SK-N-SH treated with all-trans-retinoic acid at 6 μM for 48 hours (cell line): Measurements from ENCODE around the gene PRKACA.
"Not testable (repeated sequence)": the region's sequence is repeated elsewhere in the genome, so short reads cannot be mapped to it uniquely, and the experiment has no call there.

Experiments used
- ATAC-seq: fragments of 200-7000 bp; cut with Tn5 transposase; 3 replicates; pipeline ENCODE4 v1.9.1; 2020; ENCODE audit warnings: mild to moderate bottlenecking, moderate library complexity
- ISL1 ChIP-seq: fragments of 250-450 bp; sonication (Bioruptor Pico); IDR thresholded peaks from 2 replicates; pipeline ENCODE4 v2.1.2; 2022; ENCODE audit warnings: mild to moderate bottlenecking, moderate library complexity
- ZNF8 ChIP-seq: fragments of 450-650 bp; formaldehyde crosslinking; IDR thresholded peaks from 2 replicates; pipeline ENCODE4 v1.5.0; 2020; ENCODE audit warnings: mild to moderate bottlenecking, moderate library complexity
- TF ChIP-seq, protein P1 (sequence below): fragments of 250-450 bp; sonication (Bioruptor Pico); IDR thresholded peaks from 2 replicates; pipeline ENCODE4 v1.5.1; 2020; ENCODE audit warnings: low read depth, mild to moderate bottlenecking, moderate library complexity

The PRKACA gene

DNA sequence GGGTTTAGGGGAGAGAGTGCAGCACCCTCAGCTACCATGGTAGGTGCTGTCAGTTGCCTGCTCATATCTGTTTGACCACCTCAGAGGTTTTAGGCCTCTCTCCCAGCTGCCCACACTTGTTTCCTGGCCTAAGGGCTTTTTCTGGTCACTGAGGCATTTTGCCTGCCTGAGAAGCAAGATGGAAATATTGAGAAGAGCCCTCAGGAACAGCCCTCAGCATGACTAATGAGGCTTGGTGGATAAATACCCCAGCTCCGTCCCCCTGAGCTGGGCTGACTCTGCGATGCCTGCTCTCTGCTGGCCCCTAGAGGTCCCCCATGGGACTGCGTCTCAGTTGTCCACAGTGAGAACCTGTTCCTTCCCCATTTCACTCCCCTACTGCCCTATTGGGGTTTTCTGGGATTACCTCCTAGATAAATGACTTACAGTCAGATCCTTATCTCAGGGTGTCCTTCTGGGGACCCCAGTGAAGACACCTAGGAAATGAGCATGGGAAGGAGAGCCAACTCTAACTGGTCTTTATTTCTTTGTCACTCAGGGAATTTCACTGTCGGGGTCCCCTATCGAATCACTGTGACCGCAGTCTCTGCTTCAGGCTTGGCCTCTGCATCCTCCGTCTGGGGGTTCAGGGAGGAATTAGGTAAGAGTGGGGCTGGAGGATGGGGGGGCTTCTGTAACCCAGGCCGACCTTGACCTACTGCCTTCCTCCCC lies 69.0 kb downstream of the PRKACA start:
- peak; percentile 58; the same call in 2 of the 3 replicates for ATAC-seq
- TF ChIP-seq, protein P1, sequence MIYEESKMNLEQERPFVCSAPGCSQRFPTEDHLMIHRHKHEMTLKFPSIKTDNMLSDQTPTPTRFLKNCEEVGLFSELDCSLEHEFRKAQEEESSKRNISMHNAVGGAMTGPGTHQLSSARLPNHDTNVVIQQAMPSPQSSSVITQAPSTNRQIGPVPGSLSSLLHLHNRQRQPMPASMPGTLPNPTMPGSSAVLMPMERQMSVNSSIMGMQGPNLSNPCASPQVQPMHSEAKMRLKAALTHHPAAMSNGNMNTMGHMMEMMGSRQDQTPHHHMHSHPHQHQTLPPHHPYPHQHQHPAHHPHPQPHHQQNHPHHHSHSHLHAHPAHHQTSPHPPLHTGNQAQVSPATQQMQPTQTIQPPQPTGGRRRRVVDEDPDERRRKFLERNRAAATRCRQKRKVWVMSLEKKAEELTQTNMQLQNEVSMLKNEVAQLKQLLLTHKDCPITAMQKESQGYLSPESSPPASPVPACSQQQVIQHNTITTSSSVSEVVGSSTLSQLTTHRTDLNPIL (CRISPR knock-in tag) = no peak
- TF ChIP-seq ISL1 (CRISPR knock-in tag) (no peak), ZNF8 (CRISPR knock-in tag) (no peak)
- TF ChIP-seq, all 23 proteins: peak for 0

DNA sequence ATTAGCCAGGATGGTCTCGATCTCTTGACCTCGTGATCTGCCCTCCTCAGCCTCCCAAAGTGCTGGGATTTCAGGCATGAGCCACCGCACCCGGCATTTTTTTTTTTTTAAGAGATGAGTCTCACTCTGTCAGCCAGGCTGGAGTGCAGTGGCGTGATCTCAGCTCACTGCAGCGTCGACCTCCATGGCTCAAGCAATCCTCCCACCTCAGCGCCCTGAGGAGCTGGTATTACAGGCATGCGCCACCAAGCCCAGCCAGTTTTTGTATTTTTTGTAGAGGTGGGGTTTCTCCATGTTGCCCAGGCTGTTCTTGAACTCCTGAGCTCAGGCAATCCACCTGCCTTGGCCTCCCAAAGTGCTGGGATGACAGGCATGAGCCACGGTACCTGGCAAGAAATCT lies 69.7 kb downstream of the PRKACA start:
- ATAC-seq = not testable (repeated sequence)

DNA sequence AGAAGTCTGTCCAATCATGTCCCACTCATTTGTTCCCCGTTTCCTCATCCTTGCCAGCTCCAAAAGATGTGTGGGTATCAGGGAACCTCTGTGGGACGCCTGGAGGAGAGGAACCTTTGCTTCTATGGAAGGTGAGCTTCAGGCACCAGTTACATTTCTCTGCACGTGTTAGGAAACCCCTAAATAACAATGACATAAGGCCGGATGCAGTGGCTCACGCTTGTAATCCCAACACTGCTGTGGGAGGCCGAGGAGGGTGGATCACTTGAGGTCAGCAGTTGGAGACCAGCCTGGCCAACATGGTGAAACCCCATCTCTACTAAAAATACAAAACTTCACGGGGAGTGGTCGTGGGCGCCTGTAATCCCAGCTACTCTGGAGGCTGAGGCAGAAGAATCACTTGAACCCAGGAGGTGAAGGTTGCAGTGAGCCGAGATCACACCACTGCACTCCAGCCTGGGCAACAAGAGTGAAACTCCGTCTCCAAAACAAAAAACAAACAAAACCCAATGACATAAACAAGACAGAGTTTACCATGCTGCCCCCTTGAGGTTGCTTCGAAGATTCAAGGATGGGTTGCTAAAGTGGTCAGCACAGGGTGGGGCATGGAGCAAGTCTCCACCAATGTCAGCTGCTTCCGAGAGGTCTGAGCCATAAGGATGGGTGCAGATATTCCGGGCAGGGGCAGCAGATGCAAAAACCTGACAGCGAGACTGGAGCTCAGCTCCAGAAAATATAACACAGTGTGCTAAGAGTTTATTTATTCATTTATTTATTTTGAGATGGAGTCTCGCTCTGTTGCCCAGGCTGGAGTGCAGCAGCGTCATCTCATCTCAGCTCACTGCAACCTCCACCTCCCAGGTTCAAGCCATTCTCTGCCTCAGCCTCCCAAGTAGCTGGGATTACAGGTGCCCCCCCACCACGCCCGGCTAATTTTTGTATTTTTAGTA lies 74.6 kb downstream of the PRKACA start:
- ATAC-seq = peak; percentile 97
